GM10266 (cell line): Measurements from ENCODE around the gene TRIM17.
A peak's percentile ranks its signal among the peaks of the same experiment; 100 is the strongest.

Experiments used
- DNase-seq: peaks from one replicate; pipeline ENCODE4 v3.0.0; 2012; ENCODE audit errors: extremely low spot score
- TF ChIP-seq, protein P1 (sequence below): IDR thresholded peaks from 2 replicates; pipeline ENCODE4 v1.5.1; 2012; ENCODE audit warnings: mild to moderate bottlenecking, low read depth; ENCODE audit not compliant: control insufficient read depth, insufficient read depth; ENCODE audit errors: missing control alignments

The TRIM17 gene

DNA sequence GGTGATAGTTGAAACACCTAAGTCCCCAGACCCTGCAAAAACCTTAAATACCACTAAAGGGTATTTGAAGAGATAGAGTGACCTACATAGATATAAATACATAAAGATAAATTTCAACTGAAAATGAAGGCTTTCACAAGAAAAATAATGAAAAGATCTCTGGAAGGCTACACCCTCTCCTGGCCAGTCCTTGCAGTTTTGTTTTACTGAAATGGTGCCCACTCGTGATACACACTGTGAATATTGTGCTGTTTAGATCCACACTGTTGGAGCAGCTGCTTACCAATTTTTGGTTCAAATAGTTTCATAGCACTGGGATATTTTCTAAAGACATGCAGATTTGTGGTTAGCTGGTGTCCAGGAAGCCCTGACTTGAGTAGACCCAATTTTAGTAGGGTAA lies 39.1 kb upstream of the TRIM17 start:
- TF ChIP-seq, protein P1, sequence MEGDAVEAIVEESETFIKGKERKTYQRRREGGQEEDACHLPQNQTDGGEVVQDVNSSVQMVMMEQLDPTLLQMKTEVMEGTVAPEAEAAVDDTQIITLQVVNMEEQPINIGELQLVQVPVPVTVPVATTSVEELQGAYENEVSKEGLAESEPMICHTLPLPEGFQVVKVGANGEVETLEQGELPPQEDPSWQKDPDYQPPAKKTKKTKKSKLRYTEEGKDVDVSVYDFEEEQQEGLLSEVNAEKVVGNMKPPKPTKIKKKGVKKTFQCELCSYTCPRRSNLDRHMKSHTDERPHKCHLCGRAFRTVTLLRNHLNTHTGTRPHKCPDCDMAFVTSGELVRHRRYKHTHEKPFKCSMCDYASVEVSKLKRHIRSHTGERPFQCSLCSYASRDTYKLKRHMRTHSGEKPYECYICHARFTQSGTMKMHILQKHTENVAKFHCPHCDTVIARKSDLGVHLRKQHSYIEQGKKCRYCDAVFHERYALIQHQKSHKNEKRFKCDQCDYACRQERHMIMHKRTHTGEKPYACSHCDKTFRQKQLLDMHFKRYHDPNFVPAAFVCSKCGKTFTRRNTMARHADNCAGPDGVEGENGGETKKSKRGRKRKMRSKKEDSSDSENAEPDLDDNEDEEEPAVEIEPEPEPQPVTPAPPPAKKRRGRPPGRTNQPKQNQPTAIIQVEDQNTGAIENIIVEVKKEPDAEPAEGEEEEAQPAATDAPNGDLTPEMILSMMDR = peak; percentile 4

DNA sequence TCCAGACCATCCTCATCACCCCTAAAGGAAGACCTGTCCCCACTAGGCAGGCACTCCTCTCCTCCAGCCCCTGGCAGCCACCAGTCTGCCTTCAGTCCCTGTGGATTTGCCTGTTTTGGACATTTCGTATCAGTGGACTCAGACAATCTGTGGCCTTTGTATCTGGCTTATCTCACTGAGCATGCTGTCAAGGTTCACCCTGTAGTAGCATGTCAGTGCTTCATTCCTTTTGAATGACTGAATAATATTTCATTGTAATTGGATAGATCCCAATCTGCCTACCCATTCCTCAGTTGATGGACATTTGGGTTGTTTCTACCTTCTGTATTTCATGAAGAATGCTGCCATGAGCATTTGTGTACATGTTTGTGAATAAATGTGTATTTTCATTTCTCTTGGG lies 37.6 kb upstream of the TRIM17 start:
- TF ChIP-seq, protein P1 = no peak
- DNase-seq = no peak

More for the DNA sequence above, 39.1 kb upstream of the TRIM17 start:
- DNase-seq = no peak

DNA sequence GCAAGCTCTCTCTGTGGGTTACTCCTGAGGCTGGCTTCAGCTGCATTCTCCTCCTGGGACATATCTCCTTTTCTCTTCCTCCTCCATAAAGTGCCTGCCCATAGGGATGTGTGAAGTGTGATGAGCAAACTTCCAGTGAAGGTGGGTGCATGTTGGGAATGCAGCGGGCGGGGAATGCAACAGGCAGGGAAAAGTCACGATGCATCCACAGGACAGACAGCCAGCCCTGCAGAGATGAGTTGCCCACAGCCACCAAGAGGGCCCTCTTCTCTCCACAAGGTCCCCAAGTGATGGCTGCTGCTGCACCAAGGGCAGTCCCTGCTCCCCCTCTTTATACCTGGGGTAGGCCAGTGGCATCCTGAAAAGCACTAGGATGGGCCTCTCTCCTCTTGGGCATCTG lies 37.0 kb upstream of the TRIM17 start:
- no peak for DNase-seq
- TF ChIP-seq, protein P1 = no peak

DNA sequence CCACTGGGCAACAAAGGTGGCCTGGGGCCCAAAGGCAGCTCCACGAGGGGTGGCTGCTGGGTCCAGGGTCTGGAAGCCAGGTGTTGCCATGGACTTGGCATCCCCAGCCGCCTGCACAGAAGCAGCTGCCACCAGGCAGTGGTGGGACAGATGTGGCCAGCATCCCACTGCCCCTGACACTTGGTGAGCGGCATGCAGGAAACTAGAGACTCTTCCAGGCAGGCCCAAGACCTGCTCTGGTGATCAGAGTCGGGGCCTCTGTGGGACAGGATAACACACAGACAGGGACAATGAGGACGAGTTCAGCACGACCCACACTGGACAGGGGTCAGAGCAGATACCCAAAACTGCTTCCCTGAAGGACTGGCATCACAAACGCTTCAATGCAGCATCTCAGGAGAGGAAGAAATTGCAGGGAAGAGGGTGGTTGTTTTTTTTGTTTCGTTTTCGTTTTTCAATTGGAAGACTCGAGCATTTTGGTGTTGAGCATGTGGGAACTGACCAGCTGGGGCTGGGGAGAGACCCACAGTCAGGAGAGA lies 36.4 kb upstream of the TRIM17 start:
- no peak for DNase-seq
- TF ChIP-seq, protein P1 = no peak

DNA sequence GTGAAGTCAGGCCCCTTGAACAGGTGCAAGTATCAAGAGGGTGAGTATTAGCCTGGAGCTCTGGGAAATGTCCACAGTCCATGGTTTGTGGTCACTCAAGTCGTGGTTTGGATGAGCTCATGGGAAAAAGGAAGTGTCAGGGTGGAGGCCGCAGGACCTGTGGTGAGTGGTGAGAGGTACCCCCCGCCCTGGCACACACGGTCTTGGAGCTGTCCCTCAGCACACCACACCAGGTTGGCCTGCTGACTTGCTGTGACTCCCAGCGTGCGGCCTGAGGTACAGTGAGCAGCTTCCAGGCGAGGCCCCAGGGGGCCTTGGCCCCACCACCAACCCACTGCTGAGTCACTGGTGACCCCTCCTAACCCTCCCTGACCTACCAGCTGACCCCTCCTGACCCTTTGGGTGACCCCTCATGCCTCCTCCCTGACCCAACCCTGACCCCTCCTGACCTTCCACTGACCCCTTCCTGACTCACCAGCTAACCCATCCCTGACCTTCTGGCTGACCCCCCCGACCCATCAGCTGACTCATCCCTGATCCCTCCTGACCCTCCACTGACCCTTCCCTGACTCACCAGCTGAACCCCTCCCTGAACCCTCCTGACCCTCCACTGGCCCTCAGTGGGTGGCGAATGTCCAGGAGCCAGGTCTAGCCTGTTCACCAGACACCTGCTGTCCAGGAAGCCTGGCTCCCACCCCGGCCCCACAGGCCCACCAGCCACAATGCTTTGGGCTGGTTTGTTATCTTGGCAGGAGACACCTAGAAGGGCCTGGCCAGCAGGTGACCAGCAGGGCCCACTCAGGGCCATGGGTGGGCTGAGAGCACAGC lies 35.7 kb upstream of the TRIM17 start:
- TF ChIP-seq, protein P1 = no peak
- DNase-seq = no peak

DNA sequence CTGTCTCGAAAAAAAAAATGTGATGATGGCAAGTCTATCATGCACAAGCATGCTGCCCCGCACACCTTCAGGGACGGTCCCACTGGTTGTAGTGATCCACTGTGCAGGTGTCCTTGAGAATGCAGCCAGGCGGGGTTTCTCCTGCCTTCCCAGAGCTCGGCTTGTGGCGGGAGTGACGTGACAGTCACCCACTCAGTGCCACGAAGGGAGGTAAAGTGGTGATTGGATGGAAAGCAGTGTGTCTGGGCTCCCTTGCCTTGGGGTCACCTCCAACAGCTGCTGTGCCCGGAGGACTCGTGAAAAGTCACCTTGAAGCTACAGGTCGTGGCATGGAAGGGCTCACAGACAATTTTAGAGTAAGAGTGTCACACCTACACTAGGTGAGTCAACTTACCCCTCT lies 33.5 kb upstream of the TRIM17 start:
- DNase-seq = no peak
- TF ChIP-seq, protein P1 = no peak

DNA sequence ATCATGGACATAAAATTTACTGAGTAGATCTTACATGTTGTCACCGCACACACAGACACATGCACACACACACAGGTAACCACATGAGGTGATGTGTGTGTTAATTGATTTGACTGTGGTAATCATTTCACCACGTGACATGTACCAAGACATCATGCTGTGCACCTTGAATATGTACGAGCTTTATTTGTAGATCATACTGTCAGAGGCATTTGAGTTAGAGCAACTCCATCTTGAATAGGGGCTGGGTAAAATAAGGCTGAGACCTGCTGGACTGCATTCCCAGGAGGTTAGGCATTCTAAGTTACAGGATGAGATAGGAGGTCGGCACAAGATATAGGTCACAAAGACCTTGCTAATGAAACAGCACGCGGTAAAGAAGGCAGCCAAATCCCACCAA lies 31.7 kb upstream of the TRIM17 start:
- no peak for DNase-seq
- TF ChIP-seq, protein P1 = no peak
